Neuronal stem cell (in vitro differentiated cells): ENCODE results near the gene NGEF.
A peak's percentile ranks its signal among the peaks of the same experiment; 100 is the strongest.

Experiments used
- DNase-seq: peaks from one replicate; pipeline ENCODE4 v3.0.0-alpha.2; 2013; ENCODE audit warnings: low spot score
- H2AFZ ChIP-seq: one replicate; pipeline ENCODE4 v1.6.1; 2013; ENCODE audit warnings: mild to moderate bottlenecking, low read length, inconsistent platforms
- H2AK5ac ChIP-seq: 2 replicates; pipeline ENCODE4 v1.6.1; 2013; ENCODE audit warnings: low read depth, mild to moderate bottlenecking, inconsistent platforms, low read length, moderate library complexity, mixed read lengths
- H2BK120ac ChIP-seq: 2 replicates; pipeline ENCODE4 v1.6.1; 2013; ENCODE audit warnings: low read depth, mild to moderate bottlenecking, inconsistent platforms, low read length, moderate library complexity, mixed read lengths
- H2BK12ac ChIP-seq: one replicate; pipeline ENCODE4 v1.6.1; 2013; ENCODE audit warnings: low read length, inconsistent platforms
- H2BK15ac ChIP-seq: 2 replicates; pipeline ENCODE4 v1.6.1; 2013; ENCODE audit warnings: mild to moderate bottlenecking, low read length, inconsistent platforms, mixed read lengths
- H2BK5ac ChIP-seq: one replicate; pipeline ENCODE4 v1.6.1; 2013; ENCODE audit warnings: inconsistent platforms, mild to moderate bottlenecking, low read length, moderate library complexity
- H3K14ac ChIP-seq: one replicate; pipeline ENCODE4 v1.6.1; 2013; ENCODE audit warnings: low read length, inconsistent platforms
- H3K18ac ChIP-seq: 2 replicates; pipeline ENCODE4 v1.6.1; 2013; ENCODE audit warnings: low read length, inconsistent platforms
- H3K23ac ChIP-seq: 2 replicates; pipeline ENCODE4 v1.6.1; 2013; ENCODE audit warnings: low read depth, mild to moderate bottlenecking, mixed read lengths, low read length, inconsistent platforms; ENCODE audit not compliant: poor library complexity
- H3K27ac ChIP-seq: replicated peaks from 3 replicates; pipeline ENCODE4 v1.5.1; 2013; ENCODE audit warnings: low read length, inconsistent platforms
- H3K27me3 ChIP-seq, 3 experiments: 2 replicates each; pipeline ENCODE4 v1.6.1; 2013; ENCODE audit warnings: low read length in 3 of 3, mild to moderate bottlenecking in 2 of 3, inconsistent platforms in 1 of 3, low read depth in 1 of 3, mixed read lengths in 1 of 3, moderate library complexity in 1 of 3; ENCODE audit not compliant: control insufficient read depth in 3 of 3, insufficient read depth in 3 of 3
- H3K36me3 ChIP-seq, 2 donors: replicated peaks in 1 of 2; 2 replicates each; pipeline ENCODE4 v1.6.1; 2013; ENCODE audit warnings: low read length in 2 of 2; ENCODE audit not compliant: control insufficient read depth in 2 of 2, insufficient read depth in 2 of 2
- H3K4ac ChIP-seq: 2 replicates; pipeline ENCODE4 v1.6.1; 2013; ENCODE audit warnings: inconsistent platforms, mild to moderate bottlenecking, low read length, moderate library complexity
- H3K4me1 ChIP-seq, 2 donors: 1 replicate in 1 of 2; 2 replicates in 1 of 2; pipeline ENCODE4 v1.6.1; 2013; ENCODE audit warnings: low read length in 2 of 2, low read depth in 1 of 2; ENCODE audit not compliant: control insufficient read depth in 2 of 2, insufficient read depth in 1 of 2
- H3K4me2 ChIP-seq: one replicate; pipeline ENCODE4 v1.6.1; 2013; ENCODE audit warnings: mild to moderate bottlenecking, low read length, inconsistent platforms; ENCODE audit not compliant: insufficient read depth, poor library complexity, severe bottlenecking
- H3K4me3 ChIP-seq, 2 donors: 2 replicates each; pipeline ENCODE4 v1.5.1; 2013; ENCODE audit warnings: low read length in 2 of 2, mild to moderate bottlenecking in 2 of 2, inconsistent platforms in 1 of 2, moderate library complexity in 1 of 2
- H3K79me1 ChIP-seq: one replicate; pipeline ENCODE4 v1.6.1; 2013; ENCODE audit warnings: low read depth, mild to moderate bottlenecking, inconsistent platforms, low read length, moderate library complexity
- H3K9ac ChIP-seq: one replicate; pipeline ENCODE4 v1.6.1; 2013; ENCODE audit warnings: mild to moderate bottlenecking, low read depth, low read length, inconsistent platforms; ENCODE audit not compliant: poor library complexity
- H3K9me3 ChIP-seq, 2 donors: replicated peaks in 1 of 2; 2 replicates each; pipeline versions ENCODE3 to v1.6.1; 2013; ENCODE audit warnings: low read length in 2 of 2, mild to moderate bottlenecking in 2 of 2, inconsistent platforms in 1 of 2, low read depth in 1 of 2, mixed read lengths in 1 of 2, moderate library complexity in 1 of 2; ENCODE audit not compliant: control insufficient read depth in 2 of 2, insufficient read depth in 1 of 2
- H4K8ac ChIP-seq: one replicate; pipeline ENCODE4 v1.6.1; 2013; ENCODE audit warnings: low read depth, mild to moderate bottlenecking, inconsistent platforms, low read length, moderate library complexity
- H4K91ac ChIP-seq: one replicate; pipeline ENCODE4 v1.6.1; 2013; ENCODE audit warnings: low read length, low read depth, mild to moderate bottlenecking, inconsistent platforms; ENCODE audit not compliant: poor library complexity
- WGBS, 2 donors: extraction: QIAGEN DNeasy Blood & Tissue Kit; methylation state at CpG; one replicate each; pipeline ENCODE4 v1.1.7; 2013; ENCODE audit warnings: missing lambda C conversion rate in 2 of 2, mixed read lengths in 1 of 2; ENCODE audit not compliant: insufficient read length in 2 of 2, insufficient replicate concordance in 1 of 2; ENCODE audit errors: extremely low coverage in 2 of 2; 5-methylcytosine and 5-hydroxymethylcytosine counted together

Gene NGEF

GRCh38 chr2:232888099-232888836, 124.8 kb downstream of the NGEF start:
- Histone ChIP-seq H3K14ac (no peak overlapping the region), H2BK5ac (no peak overlapping the region), H2AFZ (no peak overlapping the region), H2AK5ac (no peak overlapping the region), H3K23ac (peak overlapping the region; percentile 4), H4K8ac (no peak overlapping the region), H4K91ac (no peak overlapping the region), H3K4me2 (no peak overlapping the region), H3K27ac (no peak overlapping the region), H2BK120ac (no peak overlapping the region), H3K27me3 (no peaks in the 10 kb centered on the region), H2BK15ac (no peak overlapping the region), H3K4ac (no peak overlapping the region), H3K4me1 (peaks cover 6 to 10% of the 10 kb centered on the region in 2 donors), H3K36me3 (no peaks in the 10 kb centered on the region), H3K4me3 (peak overlapping the region in 1 of 2 donors; percentile 69), H3K79me1 (no peaks in the 10 kb centered on the region), H3K9me3 (peaks cover 0 to 3% of the 10 kb centered on the region in 2 donors), H3K9ac (peak overlapping the region; percentile 13), H2BK12ac (peak overlapping the region; percentile 78), H3K18ac (no peak overlapping the region)
- no CpG with 5 or more reads among the region's 21 CpGs for WGBS, 2 donors
- DNase-seq = no peak

- H3K9ac ChIP-seq = peak overlapping the region; percentile 26
- H2BK120ac ChIP-seq = peak overlapping the region; percentile 35
- no peaks in the 10 kb centered on the region for H3K79me1 ChIP-seq
- H3K36me3 ChIP-seq = no peaks in the 10 kb centered on the region
- peak overlapping the region; percentile 69 for H3K18ac ChIP-seq
- peaks cover 6 to 10% of the 10 kb centered on the region in 2 donors for H3K4me1 ChIP-seq
- DNase-seq = no peak
- no peak overlapping the region for H4K8ac ChIP-seq
- H3K4me2 ChIP-seq = no peak overlapping the region
- H2AFZ ChIP-seq = no peak overlapping the region
- no peak overlapping the region for H2AK5ac ChIP-seq
- no peak overlapping the region for H2BK5ac ChIP-seq
- H2BK12ac ChIP-seq = no peak overlapping the region
- H3K4me3 ChIP-seq = no peak overlapping the region
- H3K27me3 ChIP-seq = no peaks in the 10 kb centered on the region
- no peak overlapping the region for H3K14ac ChIP-seq
- no peak overlapping the region for H3K27ac ChIP-seq
- WGBS, 2 donors = no CpG with 5 or more reads among the region's 15 CpGs
- peaks cover 0 to 3% of the 10 kb centered on the region in 2 donors for H3K9me3 ChIP-seq
- no peak overlapping the region for H3K4ac ChIP-seq
- peak overlapping the region; percentile 24 for H2BK15ac ChIP-seq
- H4K91ac ChIP-seq = no peak overlapping the region
- H3K23ac ChIP-seq = no peak overlapping the region
These were observed 125.7 kb downstream of the NGEF start for GRCh38 chr2:232887171-232887850.

DNA sequence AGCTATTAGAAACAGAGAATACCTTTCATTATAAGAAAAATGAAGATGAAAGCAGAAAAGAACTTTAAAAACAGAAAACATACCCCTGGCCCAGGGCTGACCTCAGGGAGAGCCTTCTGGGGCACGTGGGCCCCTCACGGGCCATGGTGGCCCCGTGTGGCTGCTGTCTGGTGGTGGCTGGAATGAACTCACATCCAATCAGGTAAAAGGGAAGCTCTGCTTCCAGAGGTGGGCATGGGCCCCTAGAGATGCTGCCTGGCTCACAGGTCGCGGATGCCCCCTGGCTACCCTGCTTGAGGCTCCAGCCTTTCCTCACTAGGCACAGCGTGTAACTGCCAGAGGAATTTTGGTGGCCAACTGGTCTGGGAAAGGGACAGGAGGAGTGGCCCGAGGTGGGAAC, 126.4 kb downstream of the NGEF start:
- Histone ChIP-seq H3K79me1 (no peaks in the 10 kb centered on the region), H3K27me3 (no peaks in the 10 kb centered on the region), H2AK5ac (no peak overlapping the region), H3K9ac (no peak overlapping the region), H3K27ac (no peak overlapping the region), H3K4me3 (no peak overlapping the region), H2AFZ (no peak overlapping the region), H2BK15ac (peak overlapping the region; percentile 7), H2BK12ac (no peak overlapping the region), H2BK5ac (no peak overlapping the region), H3K4ac (no peak overlapping the region), H4K91ac (no peak overlapping the region), H2BK120ac (no peak overlapping the region), H4K8ac (no peak overlapping the region), H3K4me1 (peaks cover 6 to 10% of the 10 kb centered on the region in 2 donors), H3K23ac (no peak overlapping the region), H3K14ac (no peak overlapping the region), H3K4me2 (no peak overlapping the region), H3K36me3 (no peaks in the 10 kb centered on the region), H3K9me3 (peaks cover 0 to 3% of the 10 kb centered on the region in 2 donors), H3K18ac (peak overlapping the region; percentile 27)
- no CpG with 5 or more reads among the region's 7 CpGs for WGBS, 2 donors
- no peak for DNase-seq

DNA sequence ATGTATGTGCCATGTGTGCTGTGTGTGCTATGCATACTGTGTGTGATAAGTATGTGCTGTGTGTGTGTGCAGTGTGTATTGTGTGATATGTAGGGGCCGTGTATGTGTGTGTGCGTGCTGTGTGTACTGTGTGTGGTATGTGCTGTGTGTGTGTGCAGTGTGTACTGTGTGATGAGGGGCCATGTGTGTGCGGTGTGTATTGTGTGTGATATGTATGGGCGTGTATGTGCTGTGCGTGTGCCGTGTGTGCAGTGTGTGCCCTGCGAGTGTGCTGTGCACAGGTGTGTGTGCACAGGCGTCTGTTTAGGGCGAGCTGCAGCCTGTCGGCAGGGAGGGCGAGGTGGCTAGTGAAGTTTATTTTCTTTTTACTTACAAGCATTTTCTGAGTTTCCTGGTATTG, 126.9 kb downstream of the NGEF start:
- Histone ChIP-seq H2AFZ (no peak overlapping the region), H3K79me1 (no peaks in the 10 kb centered on the region), H3K4me2 (no peak overlapping the region), H3K4me3 (peak overlapping the region in 1 of 2 donors; percentile 71), H3K18ac (no peak overlapping the region), H4K91ac (no peak overlapping the region), H2BK15ac (no peak overlapping the region), H2AK5ac (no peak overlapping the region), H3K9me3 (peaks cover 0 to 3% of the 10 kb centered on the region in 2 donors), H2BK120ac (no peak overlapping the region), H3K4me1 (peaks cover 5 to 9% of the 10 kb centered on the region in 2 donors), H3K14ac (no peak overlapping the region), H3K36me3 (no peaks in the 10 kb centered on the region), H4K8ac (peak overlapping the region; percentile 83), H3K27ac (no peak overlapping the region), H2BK12ac (peak overlapping the region; percentile 50), H3K9ac (peak overlapping the region; percentile 79), H3K4ac (no peak overlapping the region), H3K23ac (no peak overlapping the region), H3K27me3 (no peaks in the 10 kb centered on the region), H2BK5ac (no peak overlapping the region)
- DNase-seq = no peak
- no CpG with 5 or more reads among the region's 11 CpGs for WGBS, 2 donors
